MV-4-11 (cell line): ENCODE measurements around the gene ZG16B.

ENCODE experiments used
- DNase-seq: peaks from one replicate; lab custom pipeline; 2025; lab: John Stamatoyannopoulos, UW

Gene ZG16B

GRCh38 chr16:2867987-2868789 is 38.1 kb downstream of the ZG16B start:
- peak; percentile 97 for DNase-seq

DNA sequence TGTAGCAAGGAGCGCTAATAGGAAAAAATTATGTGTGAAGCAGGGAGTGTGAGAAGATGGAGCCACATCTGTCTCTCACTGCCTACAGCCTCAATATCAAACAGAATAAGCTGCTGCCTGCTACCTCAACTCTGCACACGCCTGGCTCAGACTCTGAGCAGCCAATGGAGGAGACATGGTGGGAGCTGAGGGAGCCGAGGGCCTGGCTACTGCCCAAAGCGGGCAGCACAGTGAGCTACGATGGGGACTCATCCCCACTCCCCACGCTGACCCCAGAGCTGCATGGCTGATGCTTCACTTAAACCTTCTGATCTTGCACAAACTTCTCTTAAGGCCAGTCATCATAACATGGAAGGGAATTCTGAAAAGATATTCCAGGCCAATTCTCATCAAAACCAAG is 41.8 kb downstream of the ZG16B start:
- no peak for DNase-seq

GRCh38 chr16:2874032-2874911 is 44.2 kb downstream of the ZG16B start:
- no peak for DNase-seq

- DNase-seq, result peak; percentile 63
Observed at GRCh38 chr16:2874912-2875362, 44.8 kb downstream of the ZG16B start.

DNA sequence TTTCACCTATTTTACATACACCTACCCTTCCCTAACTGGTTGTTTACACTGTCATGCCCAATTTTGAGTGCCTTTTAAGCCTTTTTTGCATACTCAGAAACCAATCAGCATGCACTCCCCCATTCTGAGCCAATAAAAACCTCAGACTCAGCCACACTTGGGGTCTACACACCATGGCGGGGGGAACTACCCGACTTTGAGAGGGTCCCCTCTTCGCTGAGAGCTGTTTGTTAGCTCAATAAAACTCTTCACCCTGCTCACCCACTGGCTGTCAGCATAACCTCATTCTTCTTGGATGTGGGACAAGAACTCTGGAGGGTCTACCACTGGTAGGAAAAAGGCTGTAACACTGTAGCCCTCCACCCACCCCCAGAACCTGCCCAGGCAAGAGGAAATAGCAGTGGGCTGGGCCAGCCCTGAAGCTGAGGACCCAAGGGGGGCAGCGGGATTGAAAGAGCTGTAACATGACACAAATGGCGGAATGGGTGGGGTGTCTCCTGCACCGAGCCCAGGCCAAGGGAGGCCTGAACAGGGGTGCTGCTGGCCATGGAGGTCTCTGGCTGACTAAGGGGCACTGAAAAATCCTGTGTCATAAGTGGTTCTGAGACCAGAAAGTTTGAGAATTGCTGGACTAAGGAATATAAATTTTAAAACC is 49.9 kb downstream of the ZG16B start:
- no peak for DNase-seq
